HepG2 (cell line): ENCODE measurements around the gene SEPTIN5. TPM values are rescaled to one million over a fixed set of nuclear protein-coding genes. Genes with fewer than 3 reads are reported as not detected.

Experiments
- AKAP8 ChIP-seq: sonication (generic); formaldehyde crosslinking; IDR thresholded peaks from 2 replicates; pipeline ENCODE4 v1.5.1; 2020; ENCODE audit warnings: mild to moderate bottlenecking, missing genetic modification reagents
- CBX1 ChIP-seq: IDR thresholded peaks from one replicate; pipeline ENCODE4 v1.6.1; 2016; ENCODE audit warnings: antibody characterized with exemption, low read depth
- FOXA3 ChIP-seq: IDR thresholded peaks from 2 replicates; pipeline ENCODE4 v1.6.1; 2016; ENCODE audit warnings: missing genetic modification reagents, missing compliant biosample characterization
- HMGA1 ChIP-seq: sonication (generic); formaldehyde crosslinking; conservative IDR thresholded peaks from 2 replicates; pipeline ENCODE4 v1.4.0; 2020; ENCODE audit warnings: missing genetic modification reagents
- HOXA3 ChIP-seq: sonication (generic); formaldehyde crosslinking; IDR thresholded peaks from 2 replicates; pipeline ENCODE4 v1.5.0; 2020; ENCODE audit warnings: missing genetic modification reagents
- KDM5B ChIP-seq: sonication (generic); formaldehyde crosslinking; IDR thresholded peaks from 2 replicates; pipeline ENCODE4 v1.4.0; 2020; ENCODE audit warnings: missing genetic modification reagents, mild to moderate bottlenecking, borderline replicate concordance
- KLF11 ChIP-seq: IDR thresholded peaks from 2 replicates; pipeline ENCODE4 v1.6.1; 2016; ENCODE audit warnings: missing compliant biosample characterization
- PHF8 ChIP-seq: sonication (generic); formaldehyde crosslinking; IDR thresholded peaks from 2 replicates; pipeline ENCODE4 v1.5.0; 2020; ENCODE audit warnings: missing genetic modification reagents
- SKIL ChIP-seq: sonication (generic); formaldehyde crosslinking; IDR thresholded peaks from 2 replicates; pipeline ENCODE4 v1.8.0; 2022; ENCODE audit warnings: missing genetic modification reagents, mild to moderate bottlenecking, moderate library complexity, borderline replicate concordance
- SOX6 ChIP-seq, 2 experiments: fragments of 450-650 bp in 1 of 2; sonication (generic) in 1 of 2; formaldehyde crosslinking in 1 of 2; IDR thresholded peaks; 2 replicates each; pipeline versions ENCODE4 v1.4.0 to v1.6.1; 2017 to 2020; ENCODE audit warnings: antibody characterized with exemption in 1 of 2, mild to moderate bottlenecking in 1 of 2, missing genetic modification reagents in 1 of 2
- ZFP90 ChIP-seq: sonication (generic); formaldehyde crosslinking; IDR thresholded peaks from 2 replicates; pipeline ENCODE4 v1.8.0; 2022; ENCODE audit warnings: missing genetic modification reagents, mild to moderate bottlenecking, inconsistent platforms, borderline replicate concordance
- ZNF276 ChIP-seq: sonication (generic); formaldehyde crosslinking; IDR thresholded peaks from 2 replicates; pipeline ENCODE4 v1.4.0; 2020; ENCODE audit warnings: mild to moderate bottlenecking, low read depth, missing genetic modification reagents
- ZNF572 ChIP-seq: sonication (generic); formaldehyde crosslinking; IDR thresholded peaks from 2 replicates; pipeline ENCODE4 v1.5.1; 2020; ENCODE audit warnings: mild to moderate bottlenecking, missing genetic modification reagents
- ZNF749 ChIP-seq: sonication (generic); formaldehyde crosslinking; IDR thresholded peaks from 2 replicates; pipeline ENCODE4 v1.8.0; 2022; ENCODE audit warnings: mild to moderate bottlenecking, missing genetic modification reagents, moderate library complexity, borderline replicate concordance
- ZNF75D ChIP-seq: sonication (generic); formaldehyde crosslinking; IDR thresholded peaks from 2 replicates; pipeline ENCODE4 v1.8.1; 2023; ENCODE audit warnings: missing genetic modification reagents, mild to moderate bottlenecking, borderline replicate concordance
- polyA plus RNA-seq, 8 experiments: library from polyadenylated mRNA; depleted of rRNA in 3 of 8; stranded (reverse) in 7 of 8; unstranded in 1 of 8; fragments of >200 nt; fragmentation: Illumina TruSeq in 4 of 8; extraction: Trizol in 4 of 8; gene quantifications; 2 replicates each; pipeline versions ENCODE4 v1.2.1 to v1.2.3, GENCODE V29; 2011 to 2016; ENCODE audit warnings: low read depth in 4 of 8, missing spikeins in 1 of 8, mixed read lengths in 1 of 8; ENCODE audit not compliant: insufficient read depth in 1 of 8
- total RNA-seq, 5 experiments: library from RNA; depleted of rRNA; stranded (reverse); fragments of >200 nt; fragmentation: Illumina TruSeq; extraction: Trizol; gene quantifications; 2 replicates each; pipeline ENCODE4 v1.2.3, GENCODE V29; 2016; ENCODE audit warnings: low read depth in 1 of 5
- TF ChIP-seq, protein P1 (sequence below): sonication (generic); formaldehyde crosslinking; IDR thresholded peaks from 2 replicates; pipeline ENCODE4 v1.5.1; 2020; ENCODE audit warnings: mild to moderate bottlenecking, missing genetic modification reagents, moderate library complexity
- TF ChIP-seq, protein P2 (sequence below): sonication (generic); formaldehyde crosslinking; IDR thresholded peaks from 2 replicates; pipeline ENCODE4 v1.5.1; 2020; ENCODE audit warnings: mild to moderate bottlenecking, missing genetic modification reagents, moderate library complexity

The SEPTIN5 gene
- total and polyA plus RNA-seq, 2 of the 13 experiments (the other 11 are each of a cell fraction or from before 2014, with no cell fraction given) = 0.33 TPM; not detected in 1

DNA sequence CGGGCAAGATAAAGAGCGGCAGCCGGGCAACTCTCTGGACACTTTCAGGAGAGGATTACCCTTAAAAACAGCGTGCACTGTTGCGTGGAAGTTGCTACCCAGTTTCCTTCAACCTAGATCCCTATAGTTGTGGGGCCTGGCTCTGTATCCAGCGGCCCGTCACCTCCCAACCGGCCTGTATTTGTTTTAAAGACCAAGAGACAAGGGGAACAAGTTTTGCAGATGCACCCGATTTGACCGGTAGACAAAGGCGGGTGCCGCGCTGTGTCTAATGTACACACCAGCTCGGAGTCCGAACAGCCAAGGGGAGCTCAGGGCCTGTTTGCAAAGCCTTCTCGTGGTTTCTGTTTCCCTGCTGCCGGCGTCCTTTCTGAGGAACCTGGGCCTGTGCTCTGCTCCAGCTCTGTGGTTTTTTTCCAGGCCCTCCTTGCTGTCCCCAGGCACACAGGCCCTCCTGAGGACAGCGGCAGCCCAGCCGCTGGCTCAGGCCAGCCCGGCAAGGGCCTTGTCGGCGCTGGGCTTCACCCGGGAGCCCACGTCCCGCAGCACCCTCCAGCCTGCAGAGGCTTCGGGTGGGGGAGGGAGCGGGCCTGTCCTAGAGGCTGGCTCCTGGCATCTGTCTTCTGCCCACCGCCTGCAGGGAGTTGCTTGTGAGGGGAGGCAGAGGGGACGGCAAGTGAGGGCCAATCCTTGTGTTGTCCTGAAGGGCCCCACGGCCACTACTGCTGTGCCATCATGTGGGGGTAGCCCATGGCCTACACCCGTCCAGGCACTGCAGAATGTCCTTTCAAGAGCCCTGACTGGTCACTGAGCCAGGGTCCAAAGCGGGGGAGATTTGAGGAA is 47.6 kb downstream of the SEPTIN5 start (continued):
- TF ChIP-seq ZFP90 (0 out of 2 replicates have a peak, but pooled peaks have one; percentile 32), AKAP8 (CRISPR knock-in tag) (no peak), CBX1 (no peak), ZNF276 (no peak), FOXA3 (CRISPR knock-in tag) (0 out of 2 replicates have a peak, but pooled peaks have one; percentile 17), HMGA1 (CRISPR knock-in tag) (no peak), ZNF749 (CRISPR knock-in tag) (no peak), PHF8 (CRISPR knock-in tag) (peak; percentile 30; the same call in 1 of the 2 replicates), SOX6 (IDR thresholded peaks at IDR 0.05) (no peak), SOX6 (CRISPR knock-in tag; IDR thresholded peaks at IDR 0.05) (no peak), KDM5B (CRISPR knock-in tag) (peak; percentile 48; the same call in 1 of the 2 replicates), KLF11 (no peak), SKIL (CRISPR knock-in tag) (no peak), HOXA3 (CRISPR knock-in tag) (peak; percentile 56), ZNF75D (CRISPR knock-in tag) (no peak), ZNF572 (CRISPR knock-in tag) (no peak)
- TF ChIP-seq, protein P1, sequence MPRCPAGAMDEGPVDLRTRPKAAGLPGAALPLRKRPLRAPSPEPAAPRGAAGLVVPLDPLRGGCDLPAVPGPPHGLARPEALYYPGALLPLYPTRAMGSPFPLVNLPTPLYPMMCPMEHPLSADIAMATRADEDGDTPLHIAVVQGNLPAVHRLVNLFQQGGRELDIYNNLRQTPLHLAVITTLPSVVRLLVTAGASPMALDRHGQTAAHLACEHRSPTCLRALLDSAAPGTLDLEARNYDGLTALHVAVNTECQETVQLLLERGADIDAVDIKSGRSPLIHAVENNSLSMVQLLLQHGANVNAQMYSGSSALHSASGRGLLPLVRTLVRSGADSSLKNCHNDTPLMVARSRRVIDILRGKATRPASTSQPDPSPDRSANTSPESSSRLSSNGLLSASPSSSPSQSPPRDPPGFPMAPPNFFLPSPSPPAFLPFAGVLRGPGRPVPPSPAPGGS (CRISPR knock-in tag) = no peak
- TF ChIP-seq, protein P2, sequence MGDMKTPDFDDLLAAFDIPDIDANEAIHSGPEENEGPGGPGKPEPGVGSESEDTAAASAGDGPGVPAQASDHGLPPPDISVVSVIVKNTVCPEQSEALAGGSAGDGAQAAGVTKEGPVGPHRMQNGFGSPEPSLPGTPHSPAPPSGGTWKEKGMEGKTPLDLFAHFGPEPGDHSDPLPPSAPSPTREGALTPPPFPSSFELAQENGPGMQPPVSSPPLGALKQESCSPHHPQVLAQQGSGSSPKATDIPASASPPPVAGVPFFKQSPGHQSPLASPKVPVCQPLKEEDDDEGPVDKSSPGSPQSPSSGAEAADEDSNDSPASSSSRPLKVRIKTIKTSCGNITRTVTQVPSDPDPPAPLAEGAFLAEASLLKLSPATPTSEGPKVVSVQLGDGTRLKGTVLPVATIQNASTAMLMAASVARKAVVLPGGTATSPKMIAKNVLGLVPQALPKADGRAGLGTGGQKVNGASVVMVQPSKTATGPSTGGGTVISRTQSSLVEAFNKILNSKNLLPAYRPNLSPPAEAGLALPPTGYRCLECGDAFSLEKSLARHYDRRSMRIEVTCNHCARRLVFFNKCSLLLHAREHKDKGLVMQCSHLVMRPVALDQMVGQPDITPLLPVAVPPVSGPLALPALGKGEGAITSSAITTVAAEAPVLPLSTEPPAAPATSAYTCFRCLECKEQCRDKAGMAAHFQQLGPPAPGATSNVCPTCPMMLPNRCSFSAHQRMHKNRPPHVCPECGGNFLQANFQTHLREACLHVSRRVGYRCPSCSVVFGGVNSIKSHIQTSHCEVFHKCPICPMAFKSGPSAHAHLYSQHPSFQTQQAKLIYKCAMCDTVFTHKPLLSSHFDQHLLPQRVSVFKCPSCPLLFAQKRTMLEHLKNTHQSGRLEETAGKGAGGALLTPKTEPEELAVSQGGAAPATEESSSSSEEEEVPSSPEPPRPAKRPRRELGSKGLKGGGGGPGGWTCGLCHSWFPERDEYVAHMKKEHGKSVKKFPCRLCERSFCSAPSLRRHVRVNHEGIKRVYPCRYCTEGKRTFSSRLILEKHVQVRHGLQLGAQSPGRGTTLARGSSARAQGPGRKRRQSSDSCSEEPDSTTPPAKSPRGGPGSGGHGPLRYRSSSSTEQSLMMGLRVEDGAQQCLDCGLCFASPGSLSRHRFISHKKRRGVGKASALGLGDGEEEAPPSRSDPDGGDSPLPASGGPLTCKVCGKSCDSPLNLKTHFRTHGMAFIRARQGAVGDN = peak; percentile 66
